Frontal cortex (tissue), 4 donors: ENCODE measurements around the gene NEXMIF. TPM values are rescaled to one million over a fixed set of nuclear protein-coding genes. Genes with fewer than 3 reads are reported as not detected.
"Not testable (repeated sequence)": the region's sequence is repeated elsewhere in the genome, so short reads cannot be mapped to it uniquely, and the experiment has no call there.

Experiments
- DNase-seq, 2 donors: peaks; one replicate each; pipeline ENCODE4 v3.0.0; 2012; ENCODE audit warnings: low spot score in 2 of 2
- FAIRE-seq: peaks from 2 replicates; lab custom pipeline; 2012; peaks lifted over from hg19 to GRCh38; lab: Jason Lieb, UNC
- total RNA-seq: library from RNA; depleted of rRNA; stranded (reverse); fragments of >200 nt; gene quantifications from one replicate; pipeline ENCODE4 v1.2.3, GENCODE V29; 2014
- donor health status: control.
- donor health status: control.
- donor health status: control.

NEXMIF gene
- total RNA-seq: 51.4 TPM

- FAIRE-seq (no peak), DNase-seq (peak in 1 of 2 donors; percentile 25)
These were observed at the start of gene NEXMIF for GRCh38 chrX:74925225-74926088. Gene NEXMIF, minus strand, starts transcription at chrX:74925452.

GRCh38 chrX:74961962-74962361 lies 36.7 kb upstream of the NEXMIF start:
- DNase-seq, FAIRE-seq: not testable (repeated sequence)

GRCh38 chrX:74949717-74950116 lies 24.5 kb upstream of the NEXMIF start:
- FAIRE-seq: no peak
- DNase-seq: no peak

- no peak for FAIRE-seq
- no peak for DNase-seq
These were observed 15.2 kb upstream of the NEXMIF start for GRCh38 chrX:74940414-74940813.

GRCh38 chrX:74931214-74931613 lies 6.0 kb upstream of the NEXMIF start:
- DNase-seq (no peak), FAIRE-seq (no peak)

GRCh38 chrX:74924449-74925224 lies 615 bp downstream of the NEXMIF start:
- peak; percentile 20 to 39 for DNase-seq
- FAIRE-seq: no peak

- FAIRE-seq (no peak), DNase-seq (peak in 1 of 2 donors; percentile 10)
These were observed 1.3 kb downstream of the NEXMIF start for GRCh38 chrX:74923942-74924448.

- no peak for FAIRE-seq
- DNase-seq: no peak
These were observed 2.2 kb downstream of the NEXMIF start for GRCh38 chrX:74922922-74923543.

- DNase-seq (no peak), FAIRE-seq (no peak)
These were observed 13.8 kb downstream of the NEXMIF start for GRCh38 chrX:74911494-74911893.

- FAIRE-seq (no peak), DNase-seq (no peak)
These were observed 18.8 kb downstream of the NEXMIF start for GRCh38 chrX:74906417-74906816.

GRCh38 chrX:74902806-74903205 lies 22.4 kb downstream of the NEXMIF start:
- no peak for DNase-seq

GRCh38 chrX:74892561-74892960 lies 32.7 kb downstream of the NEXMIF start:
- FAIRE-seq (no peak), DNase-seq (no peak)

More at GRCh38 chrX:74902806-74903205, 22.4 kb downstream of the NEXMIF start:
- FAIRE-seq: no peak

- no peak for FAIRE-seq
- no peak for DNase-seq
These were observed 34.4 kb downstream of the NEXMIF start for GRCh38 chrX:74890676-74891430.

- FAIRE-seq, DNase-seq: not testable (repeated sequence)
These were observed 42.9 kb downstream of the NEXMIF start for GRCh38 chrX:74882383-74882782.

GRCh38 chrX:74865725-74866124 lies 59.5 kb downstream of the NEXMIF start:
- DNase-seq (no peak), FAIRE-seq (no peak)

- DNase-seq (no peak), FAIRE-seq (no peak)
These were observed 72.0 kb downstream of the NEXMIF start for GRCh38 chrX:74853255-74853654.

- DNase-seq (no peak), FAIRE-seq (no peak)
These were observed 89.7 kb downstream of the NEXMIF start for GRCh38 chrX:74835566-74835965.

- not testable (repeated sequence) for FAIRE-seq, DNase-seq
These were observed 105.5 kb downstream of the NEXMIF start for GRCh38 chrX:74819797-74820196.

- FAIRE-seq (no peak), DNase-seq (no peak)
These were observed 110.6 kb downstream of the NEXMIF start for GRCh38 chrX:74814681-74815080.
